Nephron progenitor cell (in vitro differentiated cells): Measurements from ENCODE around the gene IWS1.

Source experiments
- DNase-seq: peaks from one replicate; pipeline ENCODE4 v3.0.0; 2021
- H3K27ac Mint-ChIP-seq: 2 replicates; pipeline ENCODE4 v1.8.0; 2021; ENCODE audit warnings: mild to moderate bottlenecking, moderate library complexity, mixed read lengths
- H3K27me3 Mint-ChIP-seq: 2 replicates; pipeline ENCODE4 v1.8.0; 2021; ENCODE audit warnings: mild to moderate bottlenecking, low read depth, mixed read lengths; ENCODE audit not compliant: poor library complexity
- H3K36me3 Mint-ChIP-seq: 2 replicates; pipeline ENCODE4 v1.8.0; 2021; ENCODE audit warnings: low read depth, mixed read lengths
- H3K4me1 Mint-ChIP-seq: 2 replicates; pipeline ENCODE4 v1.8.0; 2021; ENCODE audit warnings: mixed read lengths
- H3K4me3 Mint-ChIP-seq: 2 replicates; pipeline ENCODE4 v1.8.0; 2021; ENCODE audit warnings: mild to moderate bottlenecking, moderate library complexity, mixed read lengths
- H3K9me3 Mint-ChIP-seq: 2 replicates; pipeline ENCODE4 v1.8.0; 2021; ENCODE audit warnings: mild to moderate bottlenecking, moderate library complexity, mixed read lengths
- TF ChIP-seq, protein P1 (sequence below): fragments of 200-600 bp; sonication (generic); IDR thresholded peaks from 2 replicates; pipeline ENCODE4 v1.5.0; 2021; ENCODE audit warnings: antibody characterized with exemption

IWS1 gene

GRCh38 chr2:127536707-127537541, 10.6 kb upstream of the IWS1 start:
- peaks cover 63% of the 10 kb centered on the region for H3K27me3 Mint-ChIP-seq

DNA sequence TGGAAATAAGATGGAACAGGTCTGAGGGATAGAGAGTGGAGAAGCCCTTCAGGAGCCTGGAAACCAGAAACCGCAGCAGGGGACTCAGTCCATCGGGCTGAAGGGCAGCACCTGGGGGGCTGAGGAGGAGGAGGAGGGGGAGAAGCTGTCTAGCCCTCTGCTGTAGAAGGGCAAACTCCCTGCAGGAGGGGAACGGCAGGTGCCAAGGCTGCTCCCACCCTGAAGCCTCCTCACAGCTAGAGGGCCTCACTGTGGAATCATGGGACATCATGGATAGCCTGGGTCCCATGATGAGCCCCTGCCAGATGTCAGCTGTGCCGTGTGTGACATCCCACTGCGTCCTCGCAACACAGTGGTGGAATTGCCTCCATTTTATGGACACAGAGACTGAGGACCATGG, 9.6 kb upstream of the IWS1 start:
- Mint-ChIP-seq H3K4me1 (peaks cover 22% of the 10 kb centered on the region), H3K36me3 (no peaks in the 10 kb centered on the region), H3K27me3 (peaks cover 61% of the 10 kb centered on the region), H3K4me3 (no peak overlapping the region), H3K27ac (no peak overlapping the region), H3K9me3 (no peaks in the 10 kb centered on the region)
- TF ChIP-seq, protein P1, sequence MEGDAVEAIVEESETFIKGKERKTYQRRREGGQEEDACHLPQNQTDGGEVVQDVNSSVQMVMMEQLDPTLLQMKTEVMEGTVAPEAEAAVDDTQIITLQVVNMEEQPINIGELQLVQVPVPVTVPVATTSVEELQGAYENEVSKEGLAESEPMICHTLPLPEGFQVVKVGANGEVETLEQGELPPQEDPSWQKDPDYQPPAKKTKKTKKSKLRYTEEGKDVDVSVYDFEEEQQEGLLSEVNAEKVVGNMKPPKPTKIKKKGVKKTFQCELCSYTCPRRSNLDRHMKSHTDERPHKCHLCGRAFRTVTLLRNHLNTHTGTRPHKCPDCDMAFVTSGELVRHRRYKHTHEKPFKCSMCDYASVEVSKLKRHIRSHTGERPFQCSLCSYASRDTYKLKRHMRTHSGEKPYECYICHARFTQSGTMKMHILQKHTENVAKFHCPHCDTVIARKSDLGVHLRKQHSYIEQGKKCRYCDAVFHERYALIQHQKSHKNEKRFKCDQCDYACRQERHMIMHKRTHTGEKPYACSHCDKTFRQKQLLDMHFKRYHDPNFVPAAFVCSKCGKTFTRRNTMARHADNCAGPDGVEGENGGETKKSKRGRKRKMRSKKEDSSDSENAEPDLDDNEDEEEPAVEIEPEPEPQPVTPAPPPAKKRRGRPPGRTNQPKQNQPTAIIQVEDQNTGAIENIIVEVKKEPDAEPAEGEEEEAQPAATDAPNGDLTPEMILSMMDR, result no peak
- no peak for DNase-seq

More at GRCh38 chr2:127536707-127537541, 10.6 kb upstream of the IWS1 start:
- H3K36me3 Mint-ChIP-seq, result no peaks in the 10 kb centered on the region
- no peak for DNase-seq
- H3K4me3 Mint-ChIP-seq, result no peak overlapping the region
- H3K9me3 Mint-ChIP-seq, result no peaks in the 10 kb centered on the region
- TF ChIP-seq, protein P1, result no peak
- peaks cover 22% of the 10 kb centered on the region for H3K4me1 Mint-ChIP-seq
- H3K27ac Mint-ChIP-seq, result no peak overlapping the region

- no peaks in the 10 kb centered on the region for H3K9me3 Mint-ChIP-seq
- no peak within 1 kb of the TSS for H3K4me3 Mint-ChIP-seq
- peaks cover 22% of the 10 kb centered on the region for H3K4me1 Mint-ChIP-seq
- no peaks in the 10 kb centered on the region for H3K36me3 Mint-ChIP-seq
- DNase-seq, result peak; percentile 46
- H3K27me3 Mint-ChIP-seq, result peaks cover 57% of the 10 kb centered on the region
- no peak within 1 kb of the TSS for H3K27ac Mint-ChIP-seq
- TF ChIP-seq, protein P1, result no peak
Measured at GRCh38 chr2:127535422-127535901, 9.2 kb upstream of the IWS1 start, which contains the start of gene MYO7B. Gene MYO7B (plus strand): TSS chr2:127535683. CDS start chr2:127559723, 24,040 bp downstream.

DNA sequence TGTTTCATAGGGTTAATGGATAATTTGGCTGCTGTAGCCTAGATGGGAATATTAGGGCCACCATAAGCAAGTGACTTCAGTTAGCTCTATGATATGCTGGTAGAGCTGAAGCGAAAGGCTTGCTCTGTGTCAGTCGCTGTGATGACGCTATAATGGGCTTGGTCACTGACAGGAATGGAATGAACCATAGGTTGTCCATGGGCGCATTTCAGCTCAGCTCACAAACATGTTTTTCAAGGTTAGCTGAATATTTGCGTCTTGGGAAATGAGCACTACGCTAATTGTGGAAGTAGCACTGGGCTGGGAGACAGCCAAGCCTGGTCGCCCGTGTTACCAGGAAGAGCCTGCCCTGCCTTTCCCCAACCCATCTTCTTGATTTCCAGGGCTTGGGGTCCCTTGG, 6.0 kb upstream of the IWS1 start:
- peaks cover 8% of the 10 kb centered on the region for H3K9me3 Mint-ChIP-seq
- TF ChIP-seq, protein P1, result no peak
- no peak for DNase-seq
- H3K4me1 Mint-ChIP-seq, result peaks cover 36% of the 10 kb centered on the region
- H3K27ac Mint-ChIP-seq, result no peak overlapping the region
- H3K4me3 Mint-ChIP-seq, result no peak overlapping the region
- H3K27me3 Mint-ChIP-seq, result peaks cover 37% of the 10 kb centered on the region
- no peaks in the 10 kb centered on the region for H3K36me3 Mint-ChIP-seq

- TF ChIP-seq, protein P1, result no peak
- peaks cover 33% of the 10 kb centered on the region for H3K27me3 Mint-ChIP-seq
Measured at GRCh38 chr2:127531221-127531648, 4.9 kb upstream of the IWS1 start.

More at GRCh38 chr2:127531221-127531648, 4.9 kb upstream of the IWS1 start:
- no peak for DNase-seq
- H3K4me3 Mint-ChIP-seq, result no peak overlapping the region
- no peaks in the 10 kb centered on the region for H3K36me3 Mint-ChIP-seq
- peaks cover 8% of the 10 kb centered on the region for H3K9me3 Mint-ChIP-seq
- peaks cover 33% of the 10 kb centered on the region for H3K4me1 Mint-ChIP-seq
- no peak overlapping the region for H3K27ac Mint-ChIP-seq
